NB4 (cell line): ENCODE measurements around the gene SAMD11.

Experiments
- DNase-seq: peaks from one replicate; pipeline ENCODE4 v3.0.0; 2010; ENCODE audit warnings: low read depth
- H3K4me3 ChIP-seq: one replicate; pipeline ENCODE4 v1.5.1; 2011; ENCODE audit warnings: mild to moderate bottlenecking, low read depth, low read length, moderate library complexity
- MYC ChIP-seq: IDR thresholded peaks from 2 replicates; pipeline ENCODE4 v1.6.1; 2011; ENCODE audit warnings: low read depth, low read length
- POLR2A ChIP-seq: IDR thresholded peaks from 2 replicates; pipeline ENCODE4 v1.6.1; 2011; ENCODE audit warnings: mild to moderate bottlenecking; ENCODE audit not compliant: insufficient read length; ENCODE audit errors: extremely low read depth
- TF ChIP-seq, protein P1 (sequence below): IDR thresholded peaks from one replicate; pipeline ENCODE4 v1.5.1; 2012; ENCODE audit warnings: low read depth, low read length
- TF ChIP-seq, protein P2 (sequence below): IDR thresholded peaks from 2 replicates; pipeline ENCODE4 v1.6.1; 2011; ENCODE audit warnings: low read depth, low read length

Gene SAMD11

DNA sequence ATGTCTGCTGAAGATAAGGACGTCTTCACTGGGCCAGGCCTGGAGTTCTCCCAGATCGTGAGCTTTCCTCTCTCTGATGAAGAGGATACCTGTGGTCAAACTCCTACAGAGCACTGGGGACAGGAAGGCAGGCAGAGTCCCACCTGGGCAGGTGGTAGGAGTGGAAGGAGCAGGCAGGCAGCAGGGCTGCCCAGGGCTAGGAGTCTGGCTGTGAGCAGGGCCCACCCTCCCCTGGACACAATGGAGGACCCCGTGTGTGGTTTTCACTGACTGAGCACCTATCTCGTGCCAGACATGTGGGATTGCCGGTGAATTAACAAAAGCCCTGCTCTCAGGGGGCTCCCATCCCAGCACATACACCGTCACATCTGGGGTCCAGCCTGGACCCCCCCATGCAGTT, 4.9 kb upstream of the SAMD11 start:
- DNase-seq, result no peak
- no peak overlapping the region for H3K4me3 ChIP-seq
- TF ChIP-seq, protein P1, sequence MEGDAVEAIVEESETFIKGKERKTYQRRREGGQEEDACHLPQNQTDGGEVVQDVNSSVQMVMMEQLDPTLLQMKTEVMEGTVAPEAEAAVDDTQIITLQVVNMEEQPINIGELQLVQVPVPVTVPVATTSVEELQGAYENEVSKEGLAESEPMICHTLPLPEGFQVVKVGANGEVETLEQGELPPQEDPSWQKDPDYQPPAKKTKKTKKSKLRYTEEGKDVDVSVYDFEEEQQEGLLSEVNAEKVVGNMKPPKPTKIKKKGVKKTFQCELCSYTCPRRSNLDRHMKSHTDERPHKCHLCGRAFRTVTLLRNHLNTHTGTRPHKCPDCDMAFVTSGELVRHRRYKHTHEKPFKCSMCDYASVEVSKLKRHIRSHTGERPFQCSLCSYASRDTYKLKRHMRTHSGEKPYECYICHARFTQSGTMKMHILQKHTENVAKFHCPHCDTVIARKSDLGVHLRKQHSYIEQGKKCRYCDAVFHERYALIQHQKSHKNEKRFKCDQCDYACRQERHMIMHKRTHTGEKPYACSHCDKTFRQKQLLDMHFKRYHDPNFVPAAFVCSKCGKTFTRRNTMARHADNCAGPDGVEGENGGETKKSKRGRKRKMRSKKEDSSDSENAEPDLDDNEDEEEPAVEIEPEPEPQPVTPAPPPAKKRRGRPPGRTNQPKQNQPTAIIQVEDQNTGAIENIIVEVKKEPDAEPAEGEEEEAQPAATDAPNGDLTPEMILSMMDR, result no peak
- TF ChIP-seq, protein P2, sequence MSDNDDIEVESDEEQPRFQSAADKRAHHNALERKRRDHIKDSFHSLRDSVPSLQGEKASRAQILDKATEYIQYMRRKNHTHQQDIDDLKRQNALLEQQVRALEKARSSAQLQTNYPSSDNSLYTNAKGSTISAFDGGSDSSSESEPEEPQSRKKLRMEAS, result no peak
- TF ChIP-seq MYC (no peak), POLR2A (no peak)

DNA sequence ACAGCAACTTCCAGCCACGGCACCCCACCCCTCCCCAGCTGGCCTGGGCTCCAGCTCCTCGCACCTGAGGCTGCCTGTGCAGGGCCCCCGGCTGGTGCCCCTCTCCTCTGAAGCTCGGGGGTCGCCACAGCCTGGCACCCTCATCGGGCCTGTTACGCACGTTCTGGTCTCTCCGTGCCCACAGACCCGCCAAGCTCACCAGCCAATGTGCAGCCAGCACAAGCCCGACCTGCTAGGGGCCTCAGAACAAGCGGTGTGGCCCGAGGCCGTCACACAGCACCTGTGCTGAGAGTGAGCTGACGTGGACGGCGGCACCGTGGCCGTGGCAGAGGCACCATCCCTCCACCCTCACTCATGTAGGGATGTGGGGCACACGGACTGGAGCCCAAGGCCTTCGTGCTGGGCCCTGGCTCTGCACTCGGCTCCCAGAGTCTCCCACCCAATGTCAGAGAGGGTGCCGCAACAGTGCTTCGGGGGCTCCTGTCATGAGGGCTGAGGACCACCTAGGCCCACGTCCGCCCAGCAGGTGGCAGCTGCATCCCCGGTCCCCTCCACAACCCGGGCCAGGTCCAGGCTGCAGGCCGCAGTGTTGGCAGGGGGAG, 4.4 kb upstream of the SAMD11 start:
- TF ChIP-seq POLR2A, result no peak
- no peak for TF ChIP-seq MYC
- TF ChIP-seq, protein P2, result no peak
- TF ChIP-seq, protein P1, result no peak
- DNase-seq, result no peak
- no peak overlapping the region for H3K4me3 ChIP-seq

DNA sequence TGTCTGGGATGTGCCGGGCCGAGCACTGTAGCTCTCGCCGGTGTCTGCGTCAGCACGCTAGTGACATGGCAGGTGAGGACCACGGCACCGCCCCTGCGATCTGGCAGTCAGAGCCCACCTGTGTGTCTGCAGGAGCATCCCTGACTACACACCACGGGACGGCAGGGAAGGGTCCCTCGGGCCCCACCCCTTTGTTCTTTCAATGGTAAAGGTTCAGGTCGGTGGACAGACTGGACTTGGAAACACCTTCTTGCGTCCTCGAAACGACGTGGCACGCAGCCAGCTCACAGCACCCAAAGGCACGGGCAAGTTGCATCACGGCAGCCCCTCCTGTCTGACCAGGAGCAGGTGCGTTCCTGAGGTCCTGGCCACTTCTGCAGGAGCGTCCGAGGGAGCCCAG, 3.7 kb upstream of the SAMD11 start:
- H3K4me3 ChIP-seq, result no peak overlapping the region
- no peak for DNase-seq
- no peak for TF ChIP-seq MYC
- TF ChIP-seq, protein P2, result no peak
- TF ChIP-seq, protein P1, result no peak
- no peak for TF ChIP-seq POLR2A

DNA sequence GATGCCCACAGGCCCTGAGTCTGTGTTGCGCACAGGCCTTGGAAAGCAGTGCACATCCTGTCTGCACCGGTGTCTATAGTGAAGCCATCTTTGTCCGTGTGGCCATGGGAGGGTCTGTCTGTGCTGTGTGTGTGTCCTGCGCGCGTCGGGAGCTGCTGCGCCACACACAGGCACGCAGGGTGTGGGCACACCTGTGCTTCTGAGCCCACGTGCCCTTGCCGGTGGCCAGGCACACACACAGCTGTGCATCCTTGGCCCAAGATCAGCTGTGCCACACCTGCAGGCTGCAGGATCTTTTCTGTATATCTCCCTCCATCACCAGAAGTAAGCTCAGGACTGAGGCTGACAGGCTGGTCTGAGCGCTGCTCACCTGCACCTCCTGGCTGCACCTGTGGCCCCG, 3.2 kb upstream of the SAMD11 start:
- TF ChIP-seq MYC, result no peak
- no peak overlapping the region for H3K4me3 ChIP-seq
- no peak for DNase-seq

DNA sequence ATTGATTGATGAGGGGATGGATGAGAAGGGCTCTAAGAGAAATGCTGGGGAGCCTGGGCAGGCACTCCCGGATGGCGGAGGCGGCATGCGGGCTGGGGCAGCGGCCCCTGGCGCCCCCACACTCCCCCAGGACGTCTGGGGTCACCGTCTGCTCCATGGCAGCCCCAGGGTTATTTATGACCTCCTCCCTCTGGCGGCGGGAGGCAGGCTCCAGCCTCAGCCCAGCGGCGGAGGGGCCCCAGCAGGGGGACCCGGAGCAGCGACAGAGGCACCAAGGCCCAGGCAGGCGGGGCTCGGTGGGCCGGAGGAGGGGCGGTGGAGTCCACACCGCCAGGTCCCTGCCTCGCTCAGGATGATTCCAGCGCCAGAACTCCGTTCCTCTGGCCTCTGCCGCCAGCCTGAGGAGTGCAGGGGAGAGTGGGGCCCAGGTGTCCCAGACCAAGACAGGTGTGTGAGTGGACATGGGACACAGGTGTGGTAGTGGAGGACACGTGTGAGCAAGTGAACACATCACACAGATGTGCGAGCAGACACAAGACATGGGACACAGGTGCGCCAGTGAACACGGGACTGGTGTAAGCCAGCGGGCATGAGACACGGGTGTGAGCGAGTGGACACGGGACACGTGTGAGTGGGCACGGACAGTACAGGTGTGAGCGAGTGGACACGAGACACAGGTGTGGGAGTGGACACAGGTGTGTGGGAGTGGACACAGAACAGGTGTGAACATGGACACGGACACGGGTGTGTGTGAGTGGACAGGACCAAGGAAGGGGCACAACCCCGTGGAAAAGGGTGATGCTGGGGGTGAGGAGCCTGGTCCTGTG, 2.5 kb upstream of the SAMD11 start:
- no peak overlapping the region for H3K4me3 ChIP-seq
- TF ChIP-seq POLR2A (no peak), MYC (0 out of 2 replicates have a peak, but pooled peaks have one; percentile 27)
- TF ChIP-seq, protein P1, result peak; percentile 13
- TF ChIP-seq, protein P2, result no peak
- peak; percentile 84 for DNase-seq

DNA sequence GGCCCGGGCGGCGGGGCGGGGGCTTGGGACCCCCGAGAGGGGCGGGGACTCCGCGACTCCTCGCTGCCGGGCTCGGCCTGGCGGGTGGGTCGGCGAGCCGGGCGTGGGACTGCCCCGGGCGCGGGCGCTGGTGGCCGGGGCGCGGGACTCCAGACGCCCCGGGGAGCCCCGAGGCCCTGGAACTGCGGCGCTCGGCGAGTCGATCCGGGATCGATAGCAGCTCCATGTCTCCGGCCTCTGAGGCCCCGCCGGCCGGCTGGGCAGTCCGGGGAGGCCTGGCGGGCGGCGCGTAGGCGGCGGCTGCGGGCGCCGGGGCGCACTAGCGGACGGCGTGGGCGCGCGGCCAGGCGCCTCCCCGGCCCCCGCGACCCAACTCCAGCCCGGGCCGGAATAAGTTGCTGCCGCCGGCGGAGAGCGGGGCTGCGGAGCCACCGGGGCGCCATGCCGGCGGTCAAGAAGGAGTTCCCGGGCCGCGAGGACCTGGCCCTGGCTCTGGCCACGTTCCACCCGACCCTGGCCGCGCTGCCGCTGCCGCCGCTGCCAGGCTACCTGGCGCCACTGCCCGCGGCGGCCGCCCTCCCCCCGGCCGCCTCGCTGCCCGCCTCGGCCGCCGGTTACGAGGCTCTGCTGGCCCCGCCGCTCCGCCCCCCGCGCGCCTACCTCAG, 400 bp downstream of the SAMD11 start:
- no peak overlapping the region for H3K4me3 ChIP-seq
- TF ChIP-seq POLR2A (no peak), MYC (no peak)
- TF ChIP-seq, protein P2, result no peak
- TF ChIP-seq, protein P1, result no peak
- no peak for DNase-seq
